Measurements from ENCODE around the gene UNC79.

UNC79 gene

DNA sequence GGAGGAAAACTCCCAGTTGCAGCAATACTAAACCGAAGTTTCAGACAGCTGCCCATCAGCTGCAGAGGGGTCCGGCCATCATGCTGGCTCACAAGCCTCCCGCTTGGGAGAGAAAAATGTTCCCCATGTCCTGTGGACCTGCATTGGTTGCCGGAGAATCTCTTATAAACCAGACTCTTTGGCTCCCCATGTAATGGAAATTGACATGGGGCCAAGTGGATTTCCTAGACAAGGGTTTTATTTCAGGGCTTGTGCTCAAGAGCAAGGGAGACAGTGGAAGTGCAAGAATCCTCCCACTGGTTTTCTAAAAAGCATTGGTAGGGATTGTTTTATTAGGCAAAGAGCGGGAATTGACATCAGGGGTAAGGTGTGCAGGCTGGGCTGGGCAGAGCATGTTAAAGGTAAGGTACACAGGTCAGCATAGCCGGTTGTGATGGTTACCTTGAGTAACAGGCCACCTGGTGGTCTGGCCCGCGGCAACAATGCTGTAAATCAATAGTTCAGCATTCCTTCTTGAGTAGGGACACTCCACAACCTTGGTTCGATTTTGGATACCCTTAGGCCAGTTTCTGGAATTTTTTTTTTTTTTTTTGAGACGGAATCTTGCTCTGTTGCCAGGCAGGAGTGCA is 135.4 kb downstream of the UNC79 start:
- no peak overlapping the region for H2AFZ ChIP-seq
- no peak overlapping the region for H3K4me3 ChIP-seq (ENCODE audit: low read depth, low read length)
- H3K4me2 ChIP-seq (ENCODE audit: low read length) = no peak overlapping the region
- no peak overlapping the region for H3K9ac ChIP-seq
- no peaks in the 10 kb centered on the region for H3K4me1 ChIP-seq
- TF ChIP-seq CTCF (IDR thresholded peaks at IDR 0.05) = no peak
- no peaks in the 10 kb centered on the region for H3K9me3 ChIP-seq (ENCODE audit: control insufficient read depth, low read length)
- no peak overlapping the region for H3K27ac ChIP-seq
- H3K36me3 ChIP-seq (ENCODE audit: control insufficient read depth, insufficient read depth, low read length) = no peaks in the 10 kb centered on the region
- no peaks in the 10 kb centered on the region for H3K79me2 ChIP-seq
- no peaks in the 10 kb centered on the region for H3K27me3 ChIP-seq (ENCODE audit: control insufficient read depth, insufficient read depth, low read length)

DNA sequence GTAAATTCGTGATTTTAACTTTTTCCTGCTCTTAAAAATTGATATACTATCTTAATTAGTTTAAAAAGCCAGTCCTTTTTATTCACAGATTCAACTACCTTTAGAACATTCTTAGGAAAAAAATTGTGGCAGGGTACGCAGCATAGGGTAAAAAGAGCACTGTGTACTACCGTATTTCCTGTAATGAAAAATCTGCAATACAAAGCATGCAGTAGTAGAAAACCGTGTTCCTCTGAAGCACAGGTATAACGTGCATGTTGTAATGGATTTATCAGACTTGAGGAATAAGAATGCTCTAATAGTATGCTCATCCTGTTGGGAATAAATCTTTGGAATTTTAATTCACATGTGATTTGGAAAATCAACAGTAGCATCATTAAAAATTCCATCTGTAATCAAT is 140.5 kb downstream of the UNC79 start:
- H3K4me2 ChIP-seq (ENCODE audit: low read length) = no peak overlapping the region

DNA sequence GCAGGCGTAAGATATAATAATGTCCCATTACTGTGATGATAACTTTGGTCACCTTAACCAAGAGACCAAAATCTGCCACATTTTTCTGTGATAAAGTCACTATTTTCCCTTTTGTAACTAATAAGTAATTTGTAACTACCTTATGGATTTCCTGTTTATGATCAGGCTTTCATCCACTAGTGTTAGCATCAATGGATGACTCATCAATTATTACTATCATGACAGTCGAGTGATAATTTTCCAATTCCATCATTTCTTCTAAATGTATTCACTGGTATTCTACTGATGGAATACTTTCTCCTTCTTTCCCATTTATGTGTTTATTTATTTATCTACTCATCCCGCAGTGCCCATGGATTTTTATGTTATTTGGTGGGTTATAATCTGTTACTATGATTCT is 148.4 kb downstream of the UNC79 start:
- H3K4me3 ChIP-seq (ENCODE audit: low read depth, low read length) = no peak overlapping the region
- TF ChIP-seq CTCF (IDR thresholded peaks at IDR 0.05) = no peak
- no peaks in the 10 kb centered on the region for H3K9me3 ChIP-seq (ENCODE audit: control insufficient read depth, low read length)
- H2AFZ ChIP-seq = no peak overlapping the region
- H3K9ac ChIP-seq = no peak overlapping the region
- H3K79me2 ChIP-seq = no peaks in the 10 kb centered on the region
- H3K4me2 ChIP-seq (ENCODE audit: low read length) = no peak overlapping the region
- H3K27ac ChIP-seq = no peak overlapping the region
- H3K27me3 ChIP-seq (ENCODE audit: control insufficient read depth, insufficient read depth, low read length) = no peaks in the 10 kb centered on the region
- no peaks in the 10 kb centered on the region for H3K36me3 ChIP-seq (ENCODE audit: control insufficient read depth, insufficient read depth, low read length)
- no peaks in the 10 kb centered on the region for H3K4me1 ChIP-seq

More for the DNA sequence above, 140.5 kb downstream of the UNC79 start:
- Histone ChIP-seq H3K9ac (no peak overlapping the region), H2AFZ (no peak overlapping the region), H3K27me3 (ENCODE audit: control insufficient read depth, insufficient read depth, low read length) (no peaks in the 10 kb centered on the region), H3K4me1 (no peaks in the 10 kb centered on the region), H3K4me3 (ENCODE audit: low read depth, low read length) (no peak overlapping the region), H3K9me3 (ENCODE audit: control insufficient read depth, low read length) (no peaks in the 10 kb centered on the region), H3K36me3 (ENCODE audit: control insufficient read depth, insufficient read depth, low read length) (no peaks in the 10 kb centered on the region), H3K27ac (no peak overlapping the region), H3K79me2 (no peaks in the 10 kb centered on the region)
- TF ChIP-seq CTCF (IDR thresholded peaks at IDR 0.05) = no peak

DNA sequence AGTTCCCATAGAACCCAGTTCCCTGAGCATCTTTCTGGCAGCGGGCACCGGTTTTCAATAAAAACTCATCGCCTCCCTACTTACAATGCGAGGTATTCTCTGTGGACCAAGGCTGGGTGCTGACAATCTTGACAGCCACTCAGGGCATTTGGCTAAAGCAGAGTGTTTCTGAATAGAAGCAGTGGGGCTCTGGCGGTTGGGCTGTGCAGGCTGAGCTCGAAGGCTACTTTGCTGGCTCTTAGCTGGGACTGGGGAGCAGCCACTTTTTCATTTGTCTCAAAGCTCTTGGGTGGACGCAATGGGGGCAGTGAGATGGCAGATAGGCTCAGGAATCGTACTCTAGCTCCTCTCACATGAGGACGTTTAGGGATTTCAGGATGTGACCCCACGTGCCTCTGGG is 151.8 kb downstream of the UNC79 start:
- Histone ChIP-seq H2AFZ (no peak overlapping the region), H3K27me3 (ENCODE audit: control insufficient read depth, insufficient read depth, low read length) (no peaks in the 10 kb centered on the region), H3K36me3 (ENCODE audit: control insufficient read depth, insufficient read depth, low read length) (no peaks in the 10 kb centered on the region), H3K4me2 (ENCODE audit: low read length) (no peak overlapping the region), H3K9ac (no peak overlapping the region), H3K4me3 (ENCODE audit: low read depth, low read length) (no peak overlapping the region), H3K4me1 (no peaks in the 10 kb centered on the region), H3K27ac (no peak overlapping the region), H3K9me3 (ENCODE audit: control insufficient read depth, low read length) (no peaks in the 10 kb centered on the region), H3K79me2 (no peaks in the 10 kb centered on the region)
- TF ChIP-seq CTCF (IDR thresholded peaks at IDR 0.05) = no peak

- Histone ChIP-seq H3K4me3 (ENCODE audit: low read depth, low read length) (no peak overlapping the region), H3K4me2 (ENCODE audit: low read length) (no peak overlapping the region), H2AFZ (no peak overlapping the region), H3K9ac (no peak overlapping the region), H3K27ac (no peak overlapping the region), H3K27me3 (ENCODE audit: control insufficient read depth, insufficient read depth, low read length) (no peaks in the 10 kb centered on the region), H3K79me2 (no peaks in the 10 kb centered on the region), H3K9me3 (ENCODE audit: control insufficient read depth, low read length) (no peaks in the 10 kb centered on the region), H3K36me3 (ENCODE audit: control insufficient read depth, insufficient read depth, low read length) (no peaks in the 10 kb centered on the region), H3K4me1 (no peaks in the 10 kb centered on the region)
- TF ChIP-seq CTCF (IDR thresholded peaks at IDR 0.05) = no peak
These were observed 156.6 kb downstream of the UNC79 start for GRCh38 chr14:93587330-93587729.
